MCF 10A (cell line): ENCODE data around the gene ALDH3B2. TPM values are rescaled to one million over a fixed set of nuclear protein-coding genes. Genes with fewer than 3 reads are reported as not detected.
"Not testable (repeated sequence)": the region's sequence is repeated elsewhere in the genome, so short reads cannot be mapped to it uniquely, and the experiment has no call there.

Experiments used
- BruUV-seq: library from RNA; stranded (reverse); fragments of 400-500 nt; replicated peaks from 2 replicates; lab custom pipeline; 2021; lab: Mats Ljungman, UMichigan
- CTCF ChIA-PET: fragments of 300-600 bp; sonication (Branson Sonifier 250); formaldehyde crosslinking; extraction: SDS; loops from one replicate; lab custom pipeline; 2021; ENCODE audit warnings: antibody characterized with exemption, inconsistent platforms; lab: Yijun Ruan, JAX
- POLR2A ChIA-PET: fragments of 300-600, 350-650 bp; sonication (Branson Sonifier 250); formaldehyde crosslinking; extraction: SDS; loops from one replicate; lab custom pipeline; 2020; ENCODE audit warnings: antibody characterized with exemption, inconsistent platforms; lab: Yijun Ruan, JAX
- DNase-seq: peaks from one replicate; pipeline ENCODE4 v3.0.0-alpha.2; 2018; ENCODE audit not compliant: unreplicated experiment
- H3K27ac Mint-ChIP-seq: one replicate; pipeline ENCODE4 v1.8.0; 2022; ENCODE audit warnings: mild to moderate bottlenecking, low read depth, mixed read lengths; ENCODE audit not compliant: unreplicated experiment
- H3K27me3 Mint-ChIP-seq: one replicate; pipeline ENCODE4 v1.8.0; 2022; ENCODE audit warnings: mixed read lengths; ENCODE audit not compliant: insufficient read depth, unreplicated experiment
- H3K36me3 Mint-ChIP-seq: one replicate; pipeline ENCODE4 v1.8.0; 2022; ENCODE audit warnings: mild to moderate bottlenecking, moderate library complexity, mixed read lengths; ENCODE audit not compliant: insufficient read depth, unreplicated experiment
- H3K4me1 Mint-ChIP-seq: one replicate; pipeline ENCODE4 v1.8.0; 2022; ENCODE audit warnings: mixed read lengths; ENCODE audit not compliant: insufficient read depth, unreplicated experiment
- H3K4me3 Mint-ChIP-seq: one replicate; pipeline ENCODE4 v1.8.0; 2022; ENCODE audit warnings: mild to moderate bottlenecking, moderate library complexity, mixed read lengths; ENCODE audit not compliant: unreplicated experiment
- H3K9me3 Mint-ChIP-seq: one replicate; pipeline ENCODE4 v1.8.0; 2022; ENCODE audit warnings: mixed read lengths; ENCODE audit not compliant: unreplicated experiment
- intact Hi-C: fragments of 100-400 bp; cut with micrococcal nuclease; formaldehyde crosslinking; loops from 2 replicates; pipeline ENCODE4 v1.14.1; 2022
- total RNA-seq: library from RNA; stranded (reverse); gene quantifications from 2 replicates; pipeline ENCODE4 v1.2.3, GENCODE V29; 2022
- TF ChIP-seq, protein P1 (sequence below): fragments of 200-600 bp; IDR thresholded peaks from one replicate; pipeline ENCODE4 v1.8.0; 2022; ENCODE audit warnings: antibody characterized with exemption, mild to moderate bottlenecking; ENCODE audit not compliant: unreplicated experiment

Gene ALDH3B2
- total RNA-seq, 1 experiment from 2014 or later, result not detected

DNA sequence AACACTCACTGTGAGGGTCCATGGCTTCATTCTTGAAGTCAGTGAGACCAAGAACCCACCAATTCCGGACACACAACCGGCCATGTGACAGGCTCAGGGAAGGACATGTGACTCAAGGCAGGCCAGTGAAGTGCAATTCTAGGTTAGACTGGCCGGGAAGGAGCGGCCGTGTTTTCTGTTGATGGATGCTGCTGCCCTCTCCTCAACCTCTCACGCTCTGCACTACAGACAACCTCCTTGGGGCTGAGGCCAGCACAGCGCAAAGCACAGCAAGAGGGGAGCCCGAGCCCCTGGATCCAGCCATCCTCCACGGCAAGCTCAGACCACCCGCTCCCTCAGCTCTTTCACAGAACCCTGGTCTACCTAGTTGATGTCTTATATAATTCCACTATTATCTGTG is 47.5 kb downstream of the ALDH3B2 start:
- ChIA-PET CTCF (interaction anchor here (0.6 to 5.0 kb wide), 4 partner anchors 13 to 87 kb away, joined by 3 to 50 read pairs (median 8); no protein-coding TSS in a partner anchor), POLR2A (interaction anchor here (1.0 kb wide), 1 partner anchor 180 kb away, joined by 4 read pairs; no protein-coding TSS in a partner anchor)
- Mint-ChIP-seq H3K36me3 (no peaks in the 10 kb centered on the region), H3K27ac (no peak overlapping the region), H3K9me3 (no peaks in the 10 kb centered on the region), H3K4me3 (no peak overlapping the region), H3K27me3 (no peaks in the 10 kb centered on the region), H3K4me1 (no peaks in the 10 kb centered on the region)
- intact Hi-C loops, result loop anchor here (5.0 kb wide), 1 partner anchor 85 kb away; no protein-coding TSS in a partner anchor
- TF ChIP-seq, protein P1, sequence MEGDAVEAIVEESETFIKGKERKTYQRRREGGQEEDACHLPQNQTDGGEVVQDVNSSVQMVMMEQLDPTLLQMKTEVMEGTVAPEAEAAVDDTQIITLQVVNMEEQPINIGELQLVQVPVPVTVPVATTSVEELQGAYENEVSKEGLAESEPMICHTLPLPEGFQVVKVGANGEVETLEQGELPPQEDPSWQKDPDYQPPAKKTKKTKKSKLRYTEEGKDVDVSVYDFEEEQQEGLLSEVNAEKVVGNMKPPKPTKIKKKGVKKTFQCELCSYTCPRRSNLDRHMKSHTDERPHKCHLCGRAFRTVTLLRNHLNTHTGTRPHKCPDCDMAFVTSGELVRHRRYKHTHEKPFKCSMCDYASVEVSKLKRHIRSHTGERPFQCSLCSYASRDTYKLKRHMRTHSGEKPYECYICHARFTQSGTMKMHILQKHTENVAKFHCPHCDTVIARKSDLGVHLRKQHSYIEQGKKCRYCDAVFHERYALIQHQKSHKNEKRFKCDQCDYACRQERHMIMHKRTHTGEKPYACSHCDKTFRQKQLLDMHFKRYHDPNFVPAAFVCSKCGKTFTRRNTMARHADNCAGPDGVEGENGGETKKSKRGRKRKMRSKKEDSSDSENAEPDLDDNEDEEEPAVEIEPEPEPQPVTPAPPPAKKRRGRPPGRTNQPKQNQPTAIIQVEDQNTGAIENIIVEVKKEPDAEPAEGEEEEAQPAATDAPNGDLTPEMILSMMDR, result no peak
- BruUV-seq, result no TSS peak
- no peak for DNase-seq

DNA sequence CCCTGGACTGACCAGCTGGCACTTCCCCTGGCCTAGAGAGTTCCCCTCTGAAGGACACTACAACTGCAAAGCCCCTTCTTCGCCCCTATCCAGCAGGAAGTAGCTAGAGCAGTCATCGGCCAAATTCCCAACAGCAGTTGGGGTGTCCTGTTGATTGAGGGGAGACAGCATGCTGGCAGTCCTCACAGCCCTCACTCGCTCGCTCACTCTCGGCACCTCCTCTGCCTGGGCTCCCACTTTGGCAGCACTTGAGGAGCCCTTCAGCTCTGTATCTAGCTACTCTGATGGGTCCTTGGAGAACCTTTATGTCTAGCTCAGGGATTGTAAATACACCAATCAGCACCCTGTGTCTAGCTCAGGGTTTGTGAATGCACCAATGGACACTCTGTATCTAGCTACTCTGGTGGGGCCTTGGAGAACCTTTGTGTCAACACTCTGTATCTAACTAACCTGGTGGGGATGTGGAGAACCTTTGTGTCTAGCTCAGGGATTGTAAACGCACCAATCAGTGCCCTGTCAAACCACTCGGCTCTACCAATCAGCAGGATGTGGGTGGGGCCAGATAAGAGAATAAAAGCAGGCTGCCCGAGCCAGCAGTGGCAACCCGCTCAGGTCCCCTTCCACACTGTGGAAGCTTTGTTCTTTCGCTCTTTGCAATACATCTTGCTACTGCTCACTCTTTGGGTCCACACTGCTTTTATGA is 48.1 kb downstream of the ALDH3B2 start:
- not testable (repeated sequence) for H3K4me3 Mint-ChIP-seq, H3K27ac Mint-ChIP-seq, H3K36me3 Mint-ChIP-seq, H3K4me1 Mint-ChIP-seq, H3K27me3 Mint-ChIP-seq, BruUV-seq, H3K9me3 Mint-ChIP-seq, DNase-seq
- CTCF ChIA-PET, result interaction anchor here (1.1 to 5.0 kb wide), 3 partner anchors 12 to 87 kb away, joined by 3 to 50 read pairs (median 12); no protein-coding TSS in a partner anchor
- POLR2A ChIA-PET, result interaction anchor here (1.0 kb wide), 1 partner anchor 180 kb away, joined by 4 read pairs; no protein-coding TSS in a partner anchor
- intact Hi-C loops, result loop anchor here (5.0 kb wide), 1 partner anchor 86 kb away; no protein-coding TSS in a partner anchor

DNA sequence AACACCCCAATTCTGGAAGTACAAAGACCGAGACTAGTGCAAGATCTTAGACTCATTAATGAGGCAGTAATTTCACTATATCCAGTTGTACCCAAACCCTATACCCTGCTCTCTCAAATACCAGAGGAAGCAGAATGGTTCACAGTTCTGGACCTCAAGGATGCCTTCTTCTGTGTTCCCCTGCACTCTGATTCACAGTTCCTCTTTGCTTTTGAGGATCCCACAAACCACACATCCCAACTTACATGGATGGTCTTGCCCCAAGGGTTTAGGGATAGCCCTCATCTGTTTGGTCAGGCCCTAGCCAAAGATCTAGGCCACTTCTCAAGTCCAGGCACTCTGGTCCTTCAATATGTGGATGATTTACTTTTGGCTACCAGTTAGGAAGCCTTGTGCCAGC is 50.6 kb downstream of the ALDH3B2 start:
- not testable (repeated sequence) for H3K4me3 Mint-ChIP-seq, H3K4me1 Mint-ChIP-seq, H3K27me3 Mint-ChIP-seq

DNA sequence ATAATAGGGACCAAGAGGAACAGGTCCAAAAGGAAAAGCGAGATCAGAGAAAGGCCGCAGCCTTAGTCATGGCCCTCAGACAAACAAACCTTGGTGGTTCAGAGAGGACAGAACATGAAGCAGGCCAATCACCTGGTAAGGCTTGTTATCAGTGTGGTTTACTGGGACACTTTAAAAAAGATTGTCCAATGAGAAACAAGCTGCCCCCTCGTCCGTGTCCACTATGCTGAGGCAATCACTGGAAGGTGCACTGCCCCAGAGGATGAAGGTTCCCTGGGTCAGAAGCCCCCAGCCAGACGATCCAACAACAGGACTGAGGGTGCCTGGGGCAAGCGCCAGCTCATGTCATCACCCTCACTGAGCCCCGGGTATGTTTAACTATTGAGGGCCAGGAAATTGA is 51.5 kb downstream of the ALDH3B2 start:
- H3K27me3 Mint-ChIP-seq, H3K9me3 Mint-ChIP-seq, H3K4me1 Mint-ChIP-seq, H3K4me3 Mint-ChIP-seq, intact Hi-C loops, BruUV-seq, H3K27ac Mint-ChIP-seq, POLR2A ChIA-PET, CTCF ChIA-PET, H3K36me3 Mint-ChIP-seq, DNase-seq: not testable (repeated sequence)

More for the DNA sequence above, 50.6 kb downstream of the ALDH3B2 start:
- POLR2A ChIA-PET, intact Hi-C loops, CTCF ChIA-PET, H3K9me3 Mint-ChIP-seq, H3K27ac Mint-ChIP-seq, BruUV-seq, DNase-seq, H3K36me3 Mint-ChIP-seq: not testable (repeated sequence)

DNA sequence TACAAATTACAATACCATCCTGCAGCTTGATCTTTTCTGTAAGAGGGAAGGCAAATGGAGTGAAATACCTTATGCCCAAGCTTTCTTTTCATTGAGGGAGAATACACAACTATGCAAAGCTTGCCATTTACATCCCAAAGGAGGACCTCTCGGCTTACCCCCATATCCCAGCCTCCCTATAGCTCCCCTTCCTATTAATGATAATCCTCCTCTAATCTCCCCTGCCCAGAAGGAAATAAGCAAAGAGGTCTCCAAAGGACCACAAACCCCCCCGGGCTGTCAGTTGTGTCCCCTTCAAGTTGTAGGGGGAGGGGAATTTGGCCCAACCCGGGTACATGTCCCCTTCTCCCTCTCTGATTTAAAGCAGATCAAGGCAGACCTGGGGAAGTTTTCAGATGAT is 52.5 kb downstream of the ALDH3B2 start:
- peaks cover 13% of the 10 kb centered on the region for H3K27me3 Mint-ChIP-seq
- H3K36me3 Mint-ChIP-seq, H3K9me3 Mint-ChIP-seq, POLR2A ChIA-PET, CTCF ChIA-PET, BruUV-seq, H3K27ac Mint-ChIP-seq, H3K4me3 Mint-ChIP-seq, intact Hi-C loops, DNase-seq, H3K4me1 Mint-ChIP-seq: not testable (repeated sequence)

DNA sequence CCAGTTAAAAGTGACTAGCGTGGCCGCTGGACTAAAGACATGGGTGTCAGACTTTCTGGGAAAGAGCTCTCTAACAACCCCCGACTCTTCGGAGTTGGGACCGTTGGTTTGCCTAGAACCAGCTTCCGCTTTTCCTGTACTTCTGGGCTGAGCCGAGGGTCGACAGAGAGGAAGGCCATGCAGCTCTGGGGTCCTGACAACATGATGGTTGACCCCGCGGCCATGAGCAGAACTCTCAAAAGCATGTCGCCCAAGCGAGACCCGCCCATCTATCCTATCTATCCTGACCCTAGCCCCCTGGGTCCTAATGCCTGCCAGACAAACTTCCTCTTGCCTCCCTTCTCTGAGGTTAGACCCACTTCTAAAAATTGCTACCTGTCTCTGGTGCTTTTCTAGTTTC is 53.8 kb downstream of the ALDH3B2 start:
- not testable (repeated sequence) for H3K9me3 Mint-ChIP-seq, H3K27ac Mint-ChIP-seq
- H3K27me3 Mint-ChIP-seq, result peaks cover 19% of the 10 kb centered on the region

DNA sequence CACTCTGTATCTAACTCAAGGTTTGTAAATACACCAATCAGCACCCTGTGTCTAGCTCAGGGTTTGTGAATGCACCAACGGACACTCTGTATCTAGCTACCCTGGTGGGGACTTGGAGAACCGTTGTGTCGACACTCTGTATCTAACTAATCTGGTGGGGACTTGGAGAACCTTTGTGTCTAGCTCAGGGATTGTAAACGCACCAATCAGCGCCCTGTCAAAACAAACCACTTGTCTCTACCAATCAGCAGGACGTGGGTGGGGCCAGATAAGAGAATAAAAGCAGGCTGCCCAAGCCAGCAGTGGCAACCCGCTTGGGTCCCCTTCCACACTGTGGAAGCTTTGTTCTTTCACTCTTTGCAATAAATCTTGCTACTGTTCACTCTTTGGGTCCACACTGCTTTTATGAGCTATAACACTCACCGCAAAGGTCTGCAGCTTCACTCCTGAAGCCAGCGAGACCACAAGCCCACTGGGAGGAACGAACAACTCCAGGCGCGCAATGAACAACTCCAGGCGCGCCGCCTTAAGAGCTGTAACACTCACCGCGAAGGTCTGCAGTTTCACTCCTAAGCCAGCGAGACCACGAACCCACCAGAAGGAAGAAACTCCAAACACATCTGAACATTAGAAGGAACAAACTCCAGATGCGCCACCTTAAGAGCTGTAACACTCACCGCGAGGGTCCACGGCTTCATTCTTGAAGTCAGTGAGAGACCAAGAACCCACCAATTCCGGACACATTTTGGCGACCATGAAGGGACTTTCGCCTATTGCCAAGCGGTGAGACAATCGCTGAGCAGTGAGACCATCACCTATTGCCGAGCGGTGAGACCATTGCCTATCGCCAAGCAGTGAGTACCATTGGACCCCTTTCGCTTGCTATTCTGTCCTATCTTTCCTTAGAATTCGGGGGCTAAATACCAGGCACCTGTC is 54.5 kb downstream of the ALDH3B2 start:
- H3K4me3 Mint-ChIP-seq, H3K9me3 Mint-ChIP-seq, DNase-seq, H3K4me1 Mint-ChIP-seq, H3K27ac Mint-ChIP-seq, H3K36me3 Mint-ChIP-seq, intact Hi-C loops, BruUV-seq: not testable (repeated sequence)
- POLR2A ChIA-PET, result interaction anchor here (0.6 to 0.7 kb wide), 2 partner anchors 33 to 37 kb away, joined by 3 to 4 read pairs; no protein-coding TSS in a partner anchor
- CTCF ChIA-PET, result interaction anchor here (0.5 to 0.6 kb wide), 4 partner anchors 9 to 65 kb away, joined by 3 to 4 read pairs (median 4); no protein-coding TSS in a partner anchor
- peaks cover 19% of the 10 kb centered on the region for H3K27me3 Mint-ChIP-seq

More for the DNA sequence above, 53.8 kb downstream of the ALDH3B2 start:
- H3K4me3 Mint-ChIP-seq, H3K4me1 Mint-ChIP-seq, intact Hi-C loops, BruUV-seq, CTCF ChIA-PET, DNase-seq, H3K36me3 Mint-ChIP-seq: not testable (repeated sequence)
- POLR2A ChIA-PET, result interaction anchor here (0.6 kb wide), 1 partner anchor 32 kb away, joined by 3 read pairs; no protein-coding TSS in a partner anchor
